HL-60 (cell line): Measurements from ENCODE around the gene PNKP.

Source experiments
- DNase-seq, 2 experiments: peaks; one replicate each; pipeline ENCODE4 v3.0.0-alpha.2; 2010 to 2020; ENCODE audit warnings: low read depth in 1 of 2, low spot score in 1 of 2
- H3K27ac ChIP-seq: fragments of 250-450 bp; sonication (Bioruptor Pico); replicated peaks from 2 replicates; pipeline ENCODE4 v1.5.1; 2020; ENCODE audit warnings: mild to moderate bottlenecking, moderate library complexity
- H3K27me3 ChIP-seq: fragments of 250-450 bp; sonication (Bioruptor Pico); 2 replicates; pipeline ENCODE4 v1.5.1; 2021; ENCODE audit warnings: mild to moderate bottlenecking, moderate library complexity; ENCODE audit not compliant: insufficient read depth, poor library complexity, severe bottlenecking
- H3K4me3 ChIP-seq: replicated peaks from 2 replicates; pipeline ENCODE4 v1.5.1; 2011; ENCODE audit warnings: mild to moderate bottlenecking, control low read depth, low read length; ENCODE audit not compliant: insufficient read depth
- CTCF ChIP-seq: IDR thresholded peaks from one replicate; pipeline ENCODE4 v1.5.1; 2011; ENCODE audit warnings: low read length, control low read depth, inconsistent platforms; ENCODE audit not compliant: insufficient read depth
- GABPA ChIP-seq: IDR thresholded peaks from 2 replicates; pipeline ENCODE4 v1.6.1; 2012; ENCODE audit warnings: low read depth
- POLR2AphosphoS5 ChIP-seq: IDR thresholded peaks from 2 replicates; pipeline ENCODE4 v1.6.1; 2012; ENCODE audit warnings: low read depth
- REST ChIP-seq: IDR thresholded peaks from 2 replicates; pipeline ENCODE4 v1.6.1; 2012; ENCODE audit warnings: low read depth; ENCODE audit not compliant: insufficient replicate concordance
- SPI1 ChIP-seq: IDR thresholded peaks from 2 replicates; pipeline ENCODE4 v1.6.1; 2012; ENCODE audit warnings: low read depth, mild to moderate bottlenecking, borderline replicate concordance

The PNKP gene

DNA sequence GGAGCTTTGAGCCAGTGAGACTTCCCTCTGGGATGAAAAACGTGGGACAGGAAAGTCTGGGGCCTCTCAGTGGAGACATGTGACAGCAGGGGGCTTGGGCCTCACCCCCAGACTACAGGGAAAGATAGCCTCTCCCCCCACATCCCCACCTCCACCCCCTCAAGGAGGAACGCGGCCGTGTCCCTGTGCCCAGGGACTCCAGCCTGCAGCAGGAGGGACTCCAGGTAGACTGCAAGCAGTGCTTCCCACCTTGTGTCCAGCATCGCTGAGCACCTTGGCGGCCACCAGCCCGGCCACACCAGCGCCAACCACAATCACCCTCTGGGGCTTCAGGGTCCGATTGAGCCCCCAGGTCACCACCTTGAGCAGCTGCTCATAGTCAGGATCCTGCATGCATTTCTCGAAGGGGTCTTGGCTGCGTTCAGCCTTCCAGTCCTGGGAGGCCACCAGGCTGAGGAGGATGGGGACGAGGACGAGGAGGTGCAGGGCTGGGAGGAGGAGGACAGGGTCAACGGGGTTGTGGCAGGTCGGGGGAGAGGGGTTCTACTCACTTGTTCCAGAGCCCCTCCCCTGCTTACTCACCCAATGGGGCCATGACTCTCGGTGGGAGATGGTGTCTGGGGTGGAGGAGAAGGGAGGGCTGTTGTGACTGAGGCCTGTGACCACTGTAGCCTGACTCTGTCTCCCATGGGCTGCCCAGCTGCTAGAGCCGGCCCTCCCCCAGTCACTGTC lies 28.4 kb upstream of the PNKP start:
- Histone ChIP-seq H3K27ac (no peak overlapping the region), H3K27me3 (no peaks in the 10 kb centered on the region), H3K4me3 (no peak overlapping the region)
- TF ChIP-seq POLR2AphosphoS5 (no peak), GABPA (no peak), SPI1 (no peak), CTCF (no peak), REST (no peak)
- DNase-seq: no peak

DNA sequence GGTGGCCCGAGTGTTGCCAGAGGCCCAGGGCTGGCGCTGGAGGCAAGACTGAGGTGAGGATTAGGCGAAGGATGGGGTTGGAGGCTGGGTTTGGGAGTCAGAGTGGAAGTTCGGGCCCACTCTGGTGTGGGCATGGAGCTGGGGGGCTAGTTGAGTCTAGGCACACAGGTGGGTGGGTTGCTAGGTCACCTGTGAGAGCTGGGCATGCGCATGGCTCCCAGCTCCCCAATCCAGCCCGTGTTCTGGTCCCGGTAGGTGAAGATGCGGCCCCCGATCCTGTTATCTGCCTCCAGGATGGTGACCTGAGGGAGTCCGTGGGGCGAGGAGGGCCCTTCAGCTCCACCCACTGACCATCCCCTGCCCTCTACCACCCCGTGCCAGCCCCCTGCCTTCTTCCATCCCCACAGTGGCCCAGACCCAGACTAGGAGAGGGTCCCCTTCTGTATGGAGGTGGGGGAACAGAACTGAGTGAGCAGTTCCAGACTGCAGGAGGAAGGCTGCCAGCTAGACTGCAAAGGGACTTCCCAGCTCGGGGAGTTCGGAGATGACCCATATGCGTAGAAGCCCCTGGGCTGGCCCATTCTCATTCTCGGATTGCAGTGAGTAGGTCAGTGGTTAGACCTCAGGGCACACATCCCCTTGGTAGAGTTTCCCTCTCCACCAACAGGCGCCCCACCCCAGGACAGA lies 27.6 kb upstream of the PNKP start:
- no peak overlapping the region for H3K4me3 ChIP-seq
- H3K27ac ChIP-seq: no peak overlapping the region
- no peaks in the 10 kb centered on the region for H3K27me3 ChIP-seq
- no peak for DNase-seq
- TF ChIP-seq GABPA (no peak), SPI1 (no peak), REST (no peak), CTCF (no peak), POLR2AphosphoS5 (no peak)

GRCh38 chr19:49894011-49894664 lies 26.8 kb upstream of the PNKP start:
- no peak for DNase-seq
- no peaks in the 10 kb centered on the region for H3K27me3 ChIP-seq
- no peak overlapping the region for H3K4me3 ChIP-seq
- no peak for TF ChIP-seq SPI1
- TF ChIP-seq POLR2AphosphoS5: no peak
- TF ChIP-seq REST: no peak
- no peak for TF ChIP-seq CTCF
- H3K27ac ChIP-seq: no peak overlapping the region
